Measurements from ENCODE around the gene KCNK2.

KCNK2 gene

DNA sequence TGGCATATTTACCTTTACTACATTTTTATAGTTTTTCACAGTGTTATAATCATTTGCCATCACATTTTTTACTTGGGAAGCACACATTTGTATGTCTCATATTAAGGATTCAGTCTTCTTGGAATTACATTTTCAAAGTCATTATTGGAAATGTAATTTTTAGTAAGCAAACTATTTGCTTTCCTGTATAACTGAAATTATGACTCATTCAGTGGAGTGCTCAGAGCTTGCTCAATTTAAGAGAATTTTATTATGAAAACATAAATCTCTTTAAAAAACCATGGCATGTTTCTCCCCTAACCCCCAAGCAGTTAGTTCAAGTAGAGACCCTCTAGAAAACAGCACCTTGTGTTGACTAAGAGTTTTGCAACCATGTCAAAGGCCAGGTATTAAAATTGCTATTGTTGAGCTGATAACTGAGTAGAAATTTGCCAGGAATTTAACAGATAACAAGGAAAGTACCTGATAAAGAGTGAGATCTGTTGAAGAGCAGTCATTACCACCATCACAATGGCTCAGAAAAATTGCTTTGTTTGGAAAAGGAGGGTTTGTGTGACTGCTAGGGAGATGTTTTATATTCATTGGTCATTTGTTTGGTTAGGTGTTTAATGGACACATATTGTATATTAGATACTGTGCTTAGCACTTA, 105.9 kb downstream of the KCNK2 start:
- TF ChIP-seq ZFX (IDR thresholded peaks at IDR 0.05) (no peak), CTCF (conservative IDR thresholded peaks at IDR 0.05) (no peak)
- H3K27ac ChIP-seq = no peak overlapping the region

- TF ChIP-seq CTCF (conservative IDR thresholded peaks at IDR 0.05) (no peak), ZFX (IDR thresholded peaks at IDR 0.05) (no peak)
- no peak overlapping the region for H3K27ac ChIP-seq
Observed at GRCh38 chr1:215192306-215192705, 109.8 kb downstream of the KCNK2 start.

DNA sequence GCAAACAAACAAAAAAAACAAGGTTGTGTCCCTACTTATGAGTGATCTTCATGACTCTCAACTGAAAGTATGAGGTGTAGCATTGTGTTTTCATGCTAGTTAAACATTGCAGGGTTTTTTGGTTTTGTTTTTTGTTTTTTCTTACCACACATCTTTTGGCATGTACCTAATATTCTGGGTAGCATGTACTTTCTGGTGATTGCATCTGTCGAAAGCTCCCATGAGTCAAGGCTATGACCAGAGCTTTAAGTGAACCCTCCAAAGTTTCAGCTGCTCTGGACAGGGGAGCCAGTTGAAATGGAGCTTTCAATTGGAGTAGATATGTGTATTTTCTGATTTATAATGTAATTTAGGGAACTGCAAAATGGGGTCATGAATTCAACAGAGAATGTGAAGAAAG, 115.5 kb downstream of the KCNK2 start:
- no peak overlapping the region for H3K27ac ChIP-seq
- TF ChIP-seq CTCF (conservative IDR thresholded peaks at IDR 0.05) (no peak), ZFX (IDR thresholded peaks at IDR 0.05) (no peak)

GRCh38 chr1:215200121-215200520, 117.6 kb downstream of the KCNK2 start:
- TF ChIP-seq CTCF (conservative IDR thresholded peaks at IDR 0.05) (no peak), ZFX (IDR thresholded peaks at IDR 0.05) (no peak)
- H3K27ac ChIP-seq = no peak overlapping the region

GRCh38 chr1:215201283-215201682, 118.7 kb downstream of the KCNK2 start:
- TF ChIP-seq ZFX (IDR thresholded peaks at IDR 0.05) = no peak
- no peak for TF ChIP-seq CTCF (conservative IDR thresholded peaks at IDR 0.05)
- H3K27ac ChIP-seq = no peak overlapping the region

DNA sequence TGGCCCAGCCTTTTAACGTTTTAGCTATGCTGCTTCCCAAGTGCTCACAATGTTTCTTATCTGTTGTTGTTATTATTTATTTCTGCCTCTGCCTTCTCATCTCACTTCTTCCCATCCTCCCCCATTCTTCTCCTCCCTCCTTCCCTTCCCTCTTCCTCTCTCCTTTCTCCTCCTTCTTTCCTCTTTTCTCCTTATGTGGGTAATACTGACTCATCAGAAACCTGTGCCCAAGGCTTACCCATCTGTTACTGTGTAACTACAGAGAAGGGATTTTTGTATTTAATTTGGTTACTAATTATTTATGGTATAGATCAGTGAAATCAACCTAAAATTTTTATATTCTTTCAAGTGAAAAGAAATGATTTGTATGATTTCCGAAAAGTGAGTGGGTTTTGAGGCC, 120.3 kb downstream of the KCNK2 start:
- H3K27ac ChIP-seq = no peak overlapping the region
- TF ChIP-seq CTCF (conservative IDR thresholded peaks at IDR 0.05) = no peak
- TF ChIP-seq ZFX (IDR thresholded peaks at IDR 0.05) = no peak

GRCh38 chr1:215210167-215210566, 127.6 kb downstream of the KCNK2 start:
- TF ChIP-seq ZFX (IDR thresholded peaks at IDR 0.05) = no peak
- no peak for TF ChIP-seq CTCF (conservative IDR thresholded peaks at IDR 0.05)
- no peak overlapping the region for H3K27ac ChIP-seq

Measured in C4-2B (cell line).